ENCODE measurements around the gene ATP5F1E.

DNA sequence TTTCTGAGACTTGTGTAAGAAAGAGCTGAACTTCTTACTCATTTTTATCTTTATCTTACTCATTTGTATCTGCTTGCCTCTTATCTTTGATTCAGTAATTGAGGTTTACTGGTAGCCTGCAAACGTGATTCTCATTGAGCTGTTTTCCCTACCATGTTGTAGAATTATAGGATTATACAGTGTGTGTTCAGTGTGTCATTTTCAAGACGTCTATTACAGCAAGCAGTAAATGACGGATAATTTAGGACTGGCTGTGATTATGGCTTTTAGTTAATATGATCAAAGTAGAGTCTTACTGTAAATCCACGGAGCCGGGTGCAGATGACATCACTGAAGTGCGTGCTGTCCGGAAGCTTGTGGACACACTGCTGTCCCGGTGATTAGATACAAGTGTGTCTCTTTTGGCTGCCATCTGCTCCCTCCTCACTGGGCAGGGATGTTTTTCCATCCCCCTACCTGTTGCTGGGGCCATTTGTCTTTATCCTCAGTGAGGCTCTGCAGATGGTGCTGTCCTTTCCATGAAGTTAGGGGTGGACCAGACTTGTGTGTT is 45.1 kb downstream of the ATP5F1E start:
- TF ChIP-seq, protein P1, sequence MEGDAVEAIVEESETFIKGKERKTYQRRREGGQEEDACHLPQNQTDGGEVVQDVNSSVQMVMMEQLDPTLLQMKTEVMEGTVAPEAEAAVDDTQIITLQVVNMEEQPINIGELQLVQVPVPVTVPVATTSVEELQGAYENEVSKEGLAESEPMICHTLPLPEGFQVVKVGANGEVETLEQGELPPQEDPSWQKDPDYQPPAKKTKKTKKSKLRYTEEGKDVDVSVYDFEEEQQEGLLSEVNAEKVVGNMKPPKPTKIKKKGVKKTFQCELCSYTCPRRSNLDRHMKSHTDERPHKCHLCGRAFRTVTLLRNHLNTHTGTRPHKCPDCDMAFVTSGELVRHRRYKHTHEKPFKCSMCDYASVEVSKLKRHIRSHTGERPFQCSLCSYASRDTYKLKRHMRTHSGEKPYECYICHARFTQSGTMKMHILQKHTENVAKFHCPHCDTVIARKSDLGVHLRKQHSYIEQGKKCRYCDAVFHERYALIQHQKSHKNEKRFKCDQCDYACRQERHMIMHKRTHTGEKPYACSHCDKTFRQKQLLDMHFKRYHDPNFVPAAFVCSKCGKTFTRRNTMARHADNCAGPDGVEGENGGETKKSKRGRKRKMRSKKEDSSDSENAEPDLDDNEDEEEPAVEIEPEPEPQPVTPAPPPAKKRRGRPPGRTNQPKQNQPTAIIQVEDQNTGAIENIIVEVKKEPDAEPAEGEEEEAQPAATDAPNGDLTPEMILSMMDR (IDR thresholded peaks at IDR 0.05; ENCODE audit: low read length) = no peak
- TF ChIP-seq EZH2 (IDR thresholded peaks at IDR 0.05; ENCODE audit: borderline replicate concordance, low read length) = no peak
